ENCODE results near the gene DCLRE1B. TPM values are rescaled to one million over a fixed set of nuclear protein-coding genes. Genes with fewer than 3 reads are reported as not detected.

Gene DCLRE1B
- total and polyA plus RNA-seq, 9 of the 15 experiments (the other 6 are each of a cell fraction or from before 2014, with no cell fraction given), result 10.6 to 28.8 (median 17.2) TPM

DNA sequence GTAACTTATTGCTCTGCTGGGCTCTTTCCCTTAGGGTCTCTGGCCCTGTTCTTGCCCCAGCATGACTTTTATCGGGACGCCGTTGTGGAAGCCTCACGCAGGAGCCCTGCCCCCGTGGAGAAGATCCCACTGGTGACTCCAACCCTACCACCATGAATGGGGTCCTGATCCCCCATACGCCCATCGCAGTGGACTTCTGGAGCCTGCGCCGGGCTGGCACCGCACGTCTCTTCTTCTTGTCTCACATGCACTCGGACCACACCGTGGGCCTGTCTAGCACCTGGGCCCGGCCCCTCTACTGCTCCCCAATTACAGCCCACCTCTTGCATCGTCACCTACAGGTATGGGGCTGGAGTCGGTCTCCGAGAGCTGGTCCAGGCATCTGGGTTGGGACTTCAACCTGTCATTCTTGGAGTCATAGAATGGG, 322 bp downstream of the DCLRE1B start (continued):
- TF ChIP-seq STAT6 (CRISPR knock-in tag; IDR thresholded peaks at IDR 0.05) (no peak), PKNOX1 (IDR thresholded peaks at IDR 0.05) (no peak), NCOA6 (IDR thresholded peaks at IDR 0.05) (no peak), CTBP1 (IDR thresholded peaks at IDR 0.05; ENCODE audit: borderline replicate concordance) (no peak), HDAC1 (IDR thresholded peaks at IDR 0.05) (0 out of 4 replicates have a peak, but pooled peaks of 1 of the 2 experiments have one; percentile 29), ILK (tag; IDR thresholded peaks at IDR 0.05; ENCODE audit: borderline replicate concordance, low read depth) (no peak), ZBTB11 (CRISPR knock-in tag; IDR thresholded peaks at IDR 0.05) (peak in 1 of 3 experiments; percentile 27; a peak in 1 of 6 replicates), CREBBP (IDR thresholded peaks at IDR 0.05; ENCODE audit: low read depth, low read length) (no peak), SP1 (CRISPR knock-in tag; IDR thresholded peaks at IDR 0.05) (no peak), STAT5B (CRISPR knock-in tag; IDR thresholded peaks at IDR 0.05) (no peak), NR2C2 (CRISPR knock-in tag; IDR thresholded peaks at IDR 0.05) (no peak), NR2C2 (tag; IDR thresholded peaks at IDR 0.05) (no peak), HIVEP1 (CRISPR knock-in tag; IDR thresholded peaks at IDR 0.05) (no peak), ZNF717 (CRISPR knock-in tag; IDR thresholded peaks at IDR 0.05) (no peak), HDAC3 (IDR thresholded peaks at IDR 0.05; ENCODE audit: borderline replicate concordance, partially characterized antibody) (no peak)
- TF ChIP-seq, protein P1, sequence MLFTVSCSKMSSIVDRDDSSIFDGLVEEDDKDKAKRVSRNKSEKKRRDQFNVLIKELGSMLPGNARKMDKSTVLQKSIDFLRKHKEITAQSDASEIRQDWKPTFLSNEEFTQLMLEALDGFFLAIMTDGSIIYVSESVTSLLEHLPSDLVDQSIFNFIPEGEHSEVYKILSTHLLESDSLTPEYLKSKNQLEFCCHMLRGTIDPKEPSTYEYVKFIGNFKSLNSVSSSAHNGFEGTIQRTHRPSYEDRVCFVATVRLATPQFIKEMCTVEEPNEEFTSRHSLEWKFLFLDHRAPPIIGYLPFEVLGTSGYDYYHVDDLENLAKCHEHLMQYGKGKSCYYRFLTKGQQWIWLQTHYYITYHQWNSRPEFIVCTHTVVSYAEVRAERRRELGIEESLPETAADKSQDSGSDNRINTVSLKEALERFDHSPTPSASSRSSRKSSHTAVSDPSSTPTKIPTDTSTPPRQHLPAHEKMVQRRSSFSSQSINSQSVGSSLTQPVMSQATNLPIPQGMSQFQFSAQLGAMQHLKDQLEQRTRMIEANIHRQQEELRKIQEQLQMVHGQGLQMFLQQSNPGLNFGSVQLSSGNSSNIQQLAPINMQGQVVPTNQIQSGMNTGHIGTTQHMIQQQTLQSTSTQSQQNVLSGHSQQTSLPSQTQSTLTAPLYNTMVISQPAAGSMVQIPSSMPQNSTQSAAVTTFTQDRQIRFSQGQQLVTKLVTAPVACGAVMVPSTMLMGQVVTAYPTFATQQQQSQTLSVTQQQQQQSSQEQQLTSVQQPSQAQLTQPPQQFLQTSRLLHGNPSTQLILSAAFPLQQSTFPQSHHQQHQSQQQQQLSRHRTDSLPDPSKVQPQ (CRISPR knock-in tag; IDR thresholded peaks at IDR 0.05; ENCODE audit: borderline replicate concordance), result no peak
- TF ChIP-seq, protein P2, sequence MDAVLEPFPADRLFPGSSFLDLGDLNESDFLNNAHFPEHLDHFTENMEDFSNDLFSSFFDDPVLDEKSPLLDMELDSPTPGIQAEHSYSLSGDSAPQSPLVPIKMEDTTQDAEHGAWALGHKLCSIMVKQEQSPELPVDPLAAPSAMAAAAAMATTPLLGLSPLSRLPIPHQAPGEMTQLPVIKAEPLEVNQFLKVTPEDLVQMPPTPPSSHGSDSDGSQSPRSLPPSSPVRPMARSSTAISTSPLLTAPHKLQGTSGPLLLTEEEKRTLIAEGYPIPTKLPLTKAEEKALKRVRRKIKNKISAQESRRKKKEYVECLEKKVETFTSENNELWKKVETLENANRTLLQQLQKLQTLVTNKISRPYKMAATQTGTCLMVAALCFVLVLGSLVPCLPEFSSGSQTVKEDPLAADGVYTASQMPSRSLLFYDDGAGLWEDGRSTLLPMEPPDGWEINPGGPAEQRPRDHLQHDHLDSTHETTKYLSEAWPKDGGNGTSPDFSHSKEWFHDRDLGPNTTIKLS (IDR thresholded peaks at IDR 0.05; ENCODE audit: borderline replicate concordance, low read depth), result no peak

Data from K562 (cell line).